IMR-90 (cell line): ENCODE data around the gene TUBGCP2. TPM values are rescaled to one million over a fixed set of nuclear protein-coding genes. Genes with fewer than 3 reads are reported as not detected.

Experiments
- ATAC-seq: fragments of 200-7000 bp; cut with Tn5 transposase; 2 replicates; pipeline ENCODE4 v1.9.1; 2020; ENCODE audit warnings: low read depth, mild to moderate bottlenecking, moderate library complexity
- BruUV-seq: library from RNA; stranded (reverse); fragments of 400-500 nt; replicated peaks from 2 replicates; lab custom pipeline; 2021; lab: Mats Ljungman, UMichigan
- CTCF ChIA-PET: fragments of 300-600 bp; formaldehyde crosslinking; extraction: SDS; loops from one replicate; lab custom pipeline; 2021; ENCODE audit warnings: antibody characterized with exemption; lab: Yijun Ruan, JAX
- POLR2A ChIA-PET: fragments of 300-600 bp; sonication (Branson Sonifier 250); formaldehyde crosslinking; loops from one replicate; lab custom pipeline; 2022; ENCODE audit warnings: antibody characterized with exemption; ENCODE audit not compliant: unreplicated experiment; lab: Charles Lee
- DNase-seq: peaks from one replicate; pipeline ENCODE4 v3.0.0; 2013
- H2AFZ ChIP-seq: replicated peaks from 2 replicates; pipeline ENCODE3; 2013; ENCODE audit warnings: low read length, mild to moderate bottlenecking; ENCODE audit not compliant: poor library complexity
- H2AK5ac ChIP-seq: 2 replicates; pipeline ENCODE4 v1.6.1; 2013; ENCODE audit warnings: low read depth, low read length, inconsistent platforms
- H2AK9ac ChIP-seq: replicated peaks from 2 replicates; pipeline ENCODE3; 2013; ENCODE audit warnings: mild to moderate bottlenecking, low read depth, low read length, moderate library complexity; ENCODE audit not compliant: poor library complexity
- H2BK120ac ChIP-seq: 2 replicates; pipeline ENCODE4 v1.6.1; 2013; ENCODE audit warnings: low read depth, low read length, inconsistent platforms
- H2BK15ac ChIP-seq: 3 replicates; pipeline ENCODE4 v1.6.1; 2013; ENCODE audit warnings: low read depth, low read length, inconsistent platforms
- H2BK20ac ChIP-seq: 2 replicates; pipeline ENCODE4 v1.6.1; 2013; ENCODE audit warnings: low read depth, mild to moderate bottlenecking, inconsistent platforms, low read length, moderate library complexity
- H2BK5ac ChIP-seq: 2 replicates; pipeline ENCODE4 v1.6.1; 2013; ENCODE audit warnings: mild to moderate bottlenecking, low read depth, low read length, inconsistent platforms; ENCODE audit not compliant: poor library complexity, severe bottlenecking
- H3K14ac ChIP-seq: replicated peaks from 2 replicates; pipeline ENCODE4 v1.6.1; 2013; ENCODE audit warnings: low read depth, low read length, inconsistent platforms
- H3K18ac ChIP-seq: 2 replicates; pipeline ENCODE4 v1.6.1; 2013; ENCODE audit warnings: low read depth, low read length, control low read depth
- H3K23ac ChIP-seq: 2 replicates; pipeline ENCODE4 v1.6.1; 2013; ENCODE audit warnings: low read depth, low read length, inconsistent platforms
- H3K27ac ChIP-seq: 2 replicates; pipeline ENCODE4 v1.5.1; 2013; ENCODE audit warnings: mild to moderate bottlenecking, control low read depth, low read length; ENCODE audit not compliant: insufficient read depth
- H3K27me3 ChIP-seq: 2 replicates; pipeline ENCODE4 v1.6.1; 2013; ENCODE audit warnings: low read length; ENCODE audit not compliant: control insufficient read depth, insufficient read depth
- H3K36me3 ChIP-seq: 2 replicates; pipeline ENCODE4 v1.6.1; 2013; ENCODE audit warnings: low read length, mixed read lengths; ENCODE audit not compliant: control insufficient read depth, insufficient read depth
- H3K4ac ChIP-seq: 2 replicates; pipeline ENCODE4 v1.6.1; 2013; ENCODE audit warnings: low read depth, low read length, inconsistent platforms
- H3K4me1 ChIP-seq: 2 replicates; pipeline ENCODE4 v1.6.1; 2013; ENCODE audit warnings: low read length, mixed read lengths; ENCODE audit not compliant: control insufficient read depth, insufficient read depth
- H3K4me2 ChIP-seq: 2 replicates; pipeline ENCODE4 v1.6.1; 2013; ENCODE audit warnings: low read depth, mild to moderate bottlenecking, control low read depth, low read length, moderate library complexity
- H3K4me3 ChIP-seq: 2 replicates; pipeline ENCODE4 v1.5.1; 2013; ENCODE audit warnings: low read depth, mild to moderate bottlenecking, control low read depth, low read length, moderate library complexity; ENCODE audit not compliant: insufficient read depth
- H3K56ac ChIP-seq: 2 replicates; pipeline ENCODE4 v1.6.1; 2013; ENCODE audit warnings: low read length, inconsistent platforms; ENCODE audit not compliant: insufficient read depth; ENCODE audit errors: extremely low read depth
- H3K79me1 ChIP-seq, 2 experiments: 2 replicates each; pipeline ENCODE4 v1.6.1; 2013; ENCODE audit warnings: low read length in 2 of 2, inconsistent platforms in 1 of 2, low read depth in 1 of 2
- H3K9ac ChIP-seq: 2 replicates; pipeline ENCODE4 v1.6.1; 2013; ENCODE audit warnings: low read depth, low read length, control low read depth
- H3K9me1 ChIP-seq: 2 replicates; pipeline ENCODE4 v1.6.1; 2013; ENCODE audit warnings: low read length, inconsistent platforms; ENCODE audit not compliant: insufficient read depth
- H3K9me3 ChIP-seq: 2 replicates; pipeline ENCODE4 v1.6.1; 2013; ENCODE audit warnings: low read length; ENCODE audit not compliant: control insufficient read depth, insufficient read depth
- H4K20me1 ChIP-seq: 2 replicates; pipeline ENCODE4 v1.6.1; 2013; ENCODE audit warnings: low read length, inconsistent platforms; ENCODE audit not compliant: insufficient read depth
- H4K5ac ChIP-seq: 2 replicates; pipeline ENCODE4 v1.6.1; 2013; ENCODE audit warnings: mild to moderate bottlenecking, low read depth, low read length, control low read depth
- H4K8ac ChIP-seq, 2 experiments: 2 replicates each; pipeline ENCODE4 v1.6.1; 2013; ENCODE audit warnings: low read depth in 2 of 2, low read length in 2 of 2, control low read depth in 1 of 2, inconsistent platforms in 1 of 2
- H4K91ac ChIP-seq: 2 replicates; pipeline ENCODE4 v1.6.1; 2013; ENCODE audit warnings: low read depth, low read length, inconsistent platforms; ENCODE audit not compliant: insufficient read depth
- BHLHE40 ChIP-seq: fragments of 150-350 bp; IDR thresholded peaks from 2 replicates; pipeline ENCODE4 v1.6.1; 2016; ENCODE audit warnings: mild to moderate bottlenecking, low read depth, low read length
- CEBPB ChIP-seq: IDR thresholded peaks from 2 replicates; pipeline ENCODE4 v1.6.1; 2012; ENCODE audit warnings: low read depth, low read length, improper control_type of control experiment
- ELK1 ChIP-seq: fragments of 150-350 bp; IDR thresholded peaks from 2 replicates; pipeline ENCODE4 v1.6.1; 2016; ENCODE audit warnings: low read depth, mild to moderate bottlenecking, low read length, moderate library complexity, borderline replicate concordance
- FOS ChIP-seq: fragments of 150-350 bp; IDR thresholded peaks from 2 replicates; pipeline ENCODE4 v1.6.1; 2016; ENCODE audit warnings: low read depth, low read length
- MAFK ChIP-seq: IDR thresholded peaks from 2 replicates; pipeline ENCODE4 v1.6.1; 2012; ENCODE audit warnings: low read depth, low read length, improper control_type of control experiment
- MAZ ChIP-seq: IDR thresholded peaks from 2 replicates; pipeline ENCODE4 v1.6.1; 2012; ENCODE audit warnings: low read depth, mild to moderate bottlenecking, low read length, improper control_type of control experiment, moderate library complexity, borderline replicate concordance
- MXI1 ChIP-seq: IDR thresholded peaks from 2 replicates; pipeline ENCODE4 v1.6.1; 2012; ENCODE audit warnings: low read depth, mild to moderate bottlenecking, low read length, moderate library complexity, borderline replicate concordance
- NFE2L2 ChIP-seq: fragments of 150-350 bp; IDR thresholded peaks from 2 replicates; pipeline ENCODE4 v1.6.1; 2016; ENCODE audit warnings: low read depth, mild to moderate bottlenecking, low read length
- POLR2A ChIP-seq: IDR thresholded peaks from 2 replicates; pipeline ENCODE4 v1.6.1; 2012; ENCODE audit warnings: mild to moderate bottlenecking, low read depth, low read length
- RAD21 ChIP-seq: IDR thresholded peaks from 2 replicates; pipeline ENCODE4 v1.6.1; 2012; ENCODE audit warnings: low read length, improper control_type of control experiment
- RCOR1 ChIP-seq: IDR thresholded peaks from 2 replicates; pipeline ENCODE4 v1.6.1; 2012; ENCODE audit warnings: mild to moderate bottlenecking, low read length, improper control_type of control experiment; ENCODE audit not compliant: insufficient replicate concordance
- RFX5 ChIP-seq: IDR thresholded peaks from 2 replicates; pipeline ENCODE4 v1.8.0; 2012; ENCODE audit warnings: low read depth, mild to moderate bottlenecking, low read length, moderate library complexity
- USF2 ChIP-seq: fragments of 150-350 bp; IDR thresholded peaks from 2 replicates; pipeline ENCODE4 v1.6.1; 2017; ENCODE audit warnings: mild to moderate bottlenecking, antibody characterized with exemption, low read length, low read depth
- WGBS, 2 experiments: methylation state at CpG; one replicate each; pipeline versions ENCODE4 v1.1.5 to v1.1.7; 2013; ENCODE audit warnings: missing lambda C conversion rate in 2 of 2; ENCODE audit not compliant: insufficient read length in 1 of 2; ENCODE audit errors: extremely low coverage in 2 of 2; 5-methylcytosine and 5-hydroxymethylcytosine counted together
- dilution Hi-C: fragments of 300-500 bp; cut with HindIII; formaldehyde crosslinking; loops from one replicate; pipeline ENCODE4 v1.14.3; 2018; ENCODE audit warnings: low sequenced_read_pairs; ENCODE audit not compliant: unreplicated experiment
- in situ Hi-C: fragments of 300-500 bp; cut with MboI; formaldehyde crosslinking; loops from 3 replicates; pipeline ENCODE4 v1.14.3; 2019; ENCODE audit warnings: low sequenced_read_pairs, inconsistent platforms, mixed read lengths
- intact Hi-C: fragments of 100-400 bp; cut with micrococcal nuclease; formaldehyde crosslinking; loops from 2 replicates; pipeline ENCODE4 v1.10.0; 2022
- polyA plus RNA-seq, 3 experiments: library from polyadenylated mRNA; depleted of rRNA; stranded (reverse); fragments of >200 nt; gene quantifications; 2 replicates each; pipeline ENCODE4 v1.2.3, GENCODE V29; 2012; ENCODE audit warnings: low replicate concordance in 1 of 3
- total RNA-seq: library from RNA; depleted of rRNA; stranded (reverse); fragments of >200 nt; gene quantifications from 2 replicates; pipeline ENCODE4 v1.2.3, GENCODE V29; 2012
- TF ChIP-seq, protein P1 (sequence below): conservative IDR thresholded peaks from 2 replicates; pipeline ENCODE4 v1.5.1; 2012; ENCODE audit warnings: mild to moderate bottlenecking, low read depth, low read length, improper control_type of control experiment

The TUBGCP2 gene
- total and polyA plus RNA-seq, 2 of the 4 experiments (the other 2 are of a cell fraction), result 48.1 to 72.6 TPM

- no TSS peak for BruUV-seq
- no peak overlapping the region for H3K14ac ChIP-seq
- H3K4me2 ChIP-seq, result no peak overlapping the region
- no peak overlapping the region for H4K8ac ChIP-seq
- H2BK15ac ChIP-seq, result no peak overlapping the region
- H4K5ac ChIP-seq, result no peak overlapping the region
- intact Hi-C loops, result no loop called here
- H2AFZ ChIP-seq, result no peak overlapping the region
- H4K91ac ChIP-seq, result no peak overlapping the region
- ATAC-seq (no peak), DNase-seq (no peak)
- 0 out of 2 replicates have a peak, but pooled peaks cover 5% of the 10 kb centered on the region for H3K9me1 ChIP-seq
- H2BK5ac ChIP-seq, result no peak overlapping the region
- H3K9ac ChIP-seq, result no peak overlapping the region
- H3K79me1 ChIP-seq, result no peaks in the 10 kb centered on the region
- no peaks in the 10 kb centered on the region for H3K9me3 ChIP-seq
- H3K4ac ChIP-seq, result no peak overlapping the region
- H3K4me3 ChIP-seq, result no peak overlapping the region
- in situ Hi-C loops, result no loop called here
- no peak overlapping the region for H3K18ac ChIP-seq
- H2BK20ac ChIP-seq, result no peak overlapping the region
- no peak overlapping the region for H2BK120ac ChIP-seq
- no peak overlapping the region for H2AK5ac ChIP-seq
- H2AK9ac ChIP-seq, result no peak overlapping the region
- ChIA-PET POLR2A (no interaction called here), CTCF (no interaction called here)
- dilution Hi-C loops, result no loop called here
- H3K56ac ChIP-seq, result no peak overlapping the region
- peaks cover 16% of the 10 kb centered on the region for H3K27me3 ChIP-seq
- H3K36me3 ChIP-seq, result no peaks in the 10 kb centered on the region
- no peak overlapping the region for H3K27ac ChIP-seq
- H4K20me1 ChIP-seq, result peaks cover 3% of the 10 kb centered on the region; the same call in 1 of the 2 replicates
- TF ChIP-seq USF2 (no peak), NFE2L2 (no peak), RCOR1 (no peak), POLR2A (no peak), RAD21 (no peak), RFX5 (no peak), FOS (no peak), MAFK (no peak), BHLHE40 (no peak), MAZ (no peak), MXI1 (no peak), CEBPB (no peak), ELK1 (no peak)
- TF ChIP-seq, protein P1, sequence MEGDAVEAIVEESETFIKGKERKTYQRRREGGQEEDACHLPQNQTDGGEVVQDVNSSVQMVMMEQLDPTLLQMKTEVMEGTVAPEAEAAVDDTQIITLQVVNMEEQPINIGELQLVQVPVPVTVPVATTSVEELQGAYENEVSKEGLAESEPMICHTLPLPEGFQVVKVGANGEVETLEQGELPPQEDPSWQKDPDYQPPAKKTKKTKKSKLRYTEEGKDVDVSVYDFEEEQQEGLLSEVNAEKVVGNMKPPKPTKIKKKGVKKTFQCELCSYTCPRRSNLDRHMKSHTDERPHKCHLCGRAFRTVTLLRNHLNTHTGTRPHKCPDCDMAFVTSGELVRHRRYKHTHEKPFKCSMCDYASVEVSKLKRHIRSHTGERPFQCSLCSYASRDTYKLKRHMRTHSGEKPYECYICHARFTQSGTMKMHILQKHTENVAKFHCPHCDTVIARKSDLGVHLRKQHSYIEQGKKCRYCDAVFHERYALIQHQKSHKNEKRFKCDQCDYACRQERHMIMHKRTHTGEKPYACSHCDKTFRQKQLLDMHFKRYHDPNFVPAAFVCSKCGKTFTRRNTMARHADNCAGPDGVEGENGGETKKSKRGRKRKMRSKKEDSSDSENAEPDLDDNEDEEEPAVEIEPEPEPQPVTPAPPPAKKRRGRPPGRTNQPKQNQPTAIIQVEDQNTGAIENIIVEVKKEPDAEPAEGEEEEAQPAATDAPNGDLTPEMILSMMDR, result no peak
- no peak overlapping the region for H3K23ac ChIP-seq
- H3K4me1 ChIP-seq, result no peaks in the 10 kb centered on the region
- 32% methylated on average over 3 of the region's 16 CpGs; no CpG with 5 or more reads in 1 of the 2 experiments for WGBS, 2 experiments
These were observed 39.2 kb upstream of the TUBGCP2 start for GRCh38 chr10:133347710-133348517.
